ENCODE data around the gene XYLT1.

Gene XYLT1

GRCh38 chr16:17177959-17178905 lies 292.5 kb downstream of the XYLT1 start:
- H3K9me3 ChIP-seq (ENCODE audit: severe bottlenecking): no peaks in the 10 kb centered on the region
- H3K36me3 ChIP-seq: no peaks in the 10 kb centered on the region
- no peak for TF ChIP-seq CTCF (IDR thresholded peaks at IDR 0.05; ENCODE audit: low read depth, low read length)
- no peaks in the 10 kb centered on the region for H3K27me3 ChIP-seq (ENCODE audit: insufficient read depth, low read depth, severe bottlenecking)
- DNase-seq: peak; percentile 34
- H3K4me3 ChIP-seq (ENCODE audit: low read depth, low read length): no peak overlapping the region
- H3K27ac ChIP-seq: peak overlapping the region; percentile 14; the same call in 1 of the 2 replicates

GRCh38 chr16:17177242-17177958 lies 293.4 kb downstream of the XYLT1 start:
- TF ChIP-seq CTCF (IDR thresholded peaks at IDR 0.05; ENCODE audit: low read depth, low read length): no peak
- Histone ChIP-seq H3K4me3 (ENCODE audit: low read depth, low read length) (no peak overlapping the region), H3K9me3 (ENCODE audit: severe bottlenecking) (no peaks in the 10 kb centered on the region), H3K27ac (peak overlapping the region; percentile 39), H3K27me3 (ENCODE audit: insufficient read depth, low read depth, severe bottlenecking) (no peaks in the 10 kb centered on the region), H3K36me3 (no peaks in the 10 kb centered on the region)
- DNase-seq: peak; percentile 44

- TF ChIP-seq CTCF (IDR thresholded peaks at IDR 0.05; ENCODE audit: low read depth, low read length): no peak
- Histone ChIP-seq H3K9me3 (ENCODE audit: severe bottlenecking) (no peaks in the 10 kb centered on the region), H3K4me3 (ENCODE audit: low read depth, low read length) (no peak overlapping the region), H3K27me3 (ENCODE audit: insufficient read depth, low read depth, severe bottlenecking) (no peaks in the 10 kb centered on the region), H3K27ac (no peak overlapping the region), H3K36me3 (no peaks in the 10 kb centered on the region)
- no peak for DNase-seq
These were observed 294.6 kb downstream of the XYLT1 start for GRCh38 chr16:17176199-17176598.

GRCh38 chr16:17173281-17173680 lies 297.5 kb downstream of the XYLT1 start:
- no peak for DNase-seq
- no peaks in the 10 kb centered on the region for H3K27me3 ChIP-seq (ENCODE audit: insufficient read depth, low read depth, severe bottlenecking)
- H3K27ac ChIP-seq: no peak overlapping the region
- H3K9me3 ChIP-seq (ENCODE audit: severe bottlenecking): no peaks in the 10 kb centered on the region
- TF ChIP-seq CTCF (IDR thresholded peaks at IDR 0.05; ENCODE audit: low read depth, low read length): no peak
- H3K36me3 ChIP-seq: no peaks in the 10 kb centered on the region
- no peak overlapping the region for H3K4me3 ChIP-seq (ENCODE audit: low read depth, low read length)

GRCh38 chr16:17171250-17172143 lies 299.3 kb downstream of the XYLT1 start:
- H3K27me3 ChIP-seq (ENCODE audit: insufficient read depth, low read depth, severe bottlenecking): no peaks in the 10 kb centered on the region
- no peak for TF ChIP-seq CTCF (IDR thresholded peaks at IDR 0.05; ENCODE audit: low read depth, low read length)
- H3K36me3 ChIP-seq: no peaks in the 10 kb centered on the region
- H3K27ac ChIP-seq: no peak overlapping the region
- no peak for DNase-seq
- no peak overlapping the region for H3K4me3 ChIP-seq (ENCODE audit: low read depth, low read length)
- H3K9me3 ChIP-seq (ENCODE audit: severe bottlenecking): no peaks in the 10 kb centered on the region

Data from WERI-Rb-1 (cell line).